C4-2B (cell line): ENCODE results near the gene ATG4D.
"Not testable (repeated sequence)": the region's sequence is repeated elsewhere in the genome, so short reads cannot be mapped to it uniquely, and the experiment has no call there.

Experiments
- H3K27ac ChIP-seq: fragments of 450-650 bp; 2 replicates; pipeline ENCODE4 v1.5.1; 2017
- ZFX ChIP-seq: fragments of 450-650 bp; IDR thresholded peaks from 2 replicates; pipeline ENCODE4 v1.6.1; 2017
- TF ChIP-seq, protein P1 (sequence below): fragments of 450-650 bp; conservative IDR thresholded peaks from 2 replicates; pipeline ENCODE4 v1.5.1; 2017; ENCODE audit warnings: mild to moderate bottlenecking

The ATG4D gene

GRCh38 chr19:10519421-10519820 is 24.3 kb upstream of the ATG4D start:
- H3K27ac ChIP-seq = no peak overlapping the region
- TF ChIP-seq, protein P1, sequence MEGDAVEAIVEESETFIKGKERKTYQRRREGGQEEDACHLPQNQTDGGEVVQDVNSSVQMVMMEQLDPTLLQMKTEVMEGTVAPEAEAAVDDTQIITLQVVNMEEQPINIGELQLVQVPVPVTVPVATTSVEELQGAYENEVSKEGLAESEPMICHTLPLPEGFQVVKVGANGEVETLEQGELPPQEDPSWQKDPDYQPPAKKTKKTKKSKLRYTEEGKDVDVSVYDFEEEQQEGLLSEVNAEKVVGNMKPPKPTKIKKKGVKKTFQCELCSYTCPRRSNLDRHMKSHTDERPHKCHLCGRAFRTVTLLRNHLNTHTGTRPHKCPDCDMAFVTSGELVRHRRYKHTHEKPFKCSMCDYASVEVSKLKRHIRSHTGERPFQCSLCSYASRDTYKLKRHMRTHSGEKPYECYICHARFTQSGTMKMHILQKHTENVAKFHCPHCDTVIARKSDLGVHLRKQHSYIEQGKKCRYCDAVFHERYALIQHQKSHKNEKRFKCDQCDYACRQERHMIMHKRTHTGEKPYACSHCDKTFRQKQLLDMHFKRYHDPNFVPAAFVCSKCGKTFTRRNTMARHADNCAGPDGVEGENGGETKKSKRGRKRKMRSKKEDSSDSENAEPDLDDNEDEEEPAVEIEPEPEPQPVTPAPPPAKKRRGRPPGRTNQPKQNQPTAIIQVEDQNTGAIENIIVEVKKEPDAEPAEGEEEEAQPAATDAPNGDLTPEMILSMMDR = no peak
- no peak for TF ChIP-seq ZFX

- no peak for TF ChIP-seq ZFX
- TF ChIP-seq, protein P1 = no peak
- H3K27ac ChIP-seq = no peak overlapping the region
Observed at GRCh38 chr19:10520652-10521318, 22.9 kb upstream of the ATG4D start.

- no peak overlapping the region for H3K27ac ChIP-seq
- TF ChIP-seq, protein P1 = no peak
- TF ChIP-seq ZFX = no peak
Observed at GRCh38 chr19:10521461-10522171, 22.1 kb upstream of the ATG4D start.

- TF ChIP-seq ZFX = no peak
- TF ChIP-seq, protein P1 = no peak
- no peak overlapping the region for H3K27ac ChIP-seq
Observed at GRCh38 chr19:10523135-10523636, 20.5 kb upstream of the ATG4D start.

DNA sequence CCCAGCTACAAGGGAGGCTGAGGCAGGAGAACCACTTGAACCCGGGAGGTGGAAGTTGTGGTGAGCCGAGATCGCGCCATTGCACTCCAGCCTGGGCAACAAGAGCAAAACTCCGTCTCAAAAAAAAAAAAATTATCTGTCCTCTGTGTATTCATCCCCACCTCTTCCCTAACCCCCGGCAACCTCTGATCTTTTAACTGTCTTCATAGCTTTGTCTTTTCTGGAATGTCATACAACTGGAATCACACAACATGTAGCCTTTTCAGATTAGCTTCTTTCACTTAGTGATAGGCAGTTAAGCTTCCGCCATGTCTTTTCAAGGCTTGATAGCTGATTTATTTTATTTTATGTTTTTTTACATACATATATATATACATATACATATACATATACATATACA is 18.1 kb upstream of the ATG4D start:
- no peak overlapping the region for H3K27ac ChIP-seq
- TF ChIP-seq, protein P1 = no peak
- TF ChIP-seq ZFX = no peak

DNA sequence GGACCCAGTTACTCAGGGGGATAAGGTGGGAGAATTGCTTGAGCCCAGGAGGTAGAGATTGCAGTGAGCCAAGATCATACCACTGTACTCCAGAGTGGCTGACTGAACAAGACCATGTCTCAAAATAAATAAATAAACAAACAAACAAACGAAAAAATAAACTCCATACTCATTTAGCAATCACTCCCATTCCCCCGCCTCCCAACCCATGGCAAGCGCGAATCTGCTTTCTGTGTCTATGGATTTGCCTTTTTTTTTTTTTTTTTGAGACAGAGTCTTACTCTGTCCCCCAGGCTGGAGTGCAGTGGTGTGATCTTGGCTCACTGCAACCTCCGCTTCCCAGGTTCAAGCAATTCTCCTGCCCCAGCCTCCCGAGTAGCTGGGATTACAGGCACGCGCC is 16.8 kb upstream of the ATG4D start:
- H3K27ac ChIP-seq = not testable (repeated sequence)

DNA sequence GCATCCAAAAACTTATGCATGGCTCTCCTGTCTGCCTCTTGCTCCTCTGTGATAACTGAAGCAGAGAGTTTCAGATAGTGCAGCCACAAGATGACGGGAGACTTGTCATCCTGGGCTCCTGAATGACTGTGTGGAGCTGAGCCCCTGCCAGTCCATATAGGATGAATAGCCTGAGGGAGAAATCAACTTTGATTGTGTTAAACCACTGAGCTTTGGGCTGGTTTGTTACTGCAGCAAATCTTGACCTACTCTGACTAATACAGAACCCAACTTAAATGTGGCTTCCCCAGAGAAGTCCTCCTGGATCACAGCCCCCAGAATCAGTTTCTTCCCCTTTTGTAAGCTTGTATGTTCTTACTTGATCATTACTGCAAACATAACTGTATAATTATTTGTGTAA is 11.2 kb upstream of the ATG4D start:
- no peak for TF ChIP-seq ZFX
- TF ChIP-seq, protein P1 = no peak
- no peak overlapping the region for H3K27ac ChIP-seq
